Measurements from ENCODE around the gene GLCCI1. TPM values are rescaled to one million over a fixed set of nuclear protein-coding genes. Genes with fewer than 3 reads are reported as not detected.

The GLCCI1 gene
- polyA plus RNA-seq, 1 donor from 2014 or later, result 37.2 TPM

DNA sequence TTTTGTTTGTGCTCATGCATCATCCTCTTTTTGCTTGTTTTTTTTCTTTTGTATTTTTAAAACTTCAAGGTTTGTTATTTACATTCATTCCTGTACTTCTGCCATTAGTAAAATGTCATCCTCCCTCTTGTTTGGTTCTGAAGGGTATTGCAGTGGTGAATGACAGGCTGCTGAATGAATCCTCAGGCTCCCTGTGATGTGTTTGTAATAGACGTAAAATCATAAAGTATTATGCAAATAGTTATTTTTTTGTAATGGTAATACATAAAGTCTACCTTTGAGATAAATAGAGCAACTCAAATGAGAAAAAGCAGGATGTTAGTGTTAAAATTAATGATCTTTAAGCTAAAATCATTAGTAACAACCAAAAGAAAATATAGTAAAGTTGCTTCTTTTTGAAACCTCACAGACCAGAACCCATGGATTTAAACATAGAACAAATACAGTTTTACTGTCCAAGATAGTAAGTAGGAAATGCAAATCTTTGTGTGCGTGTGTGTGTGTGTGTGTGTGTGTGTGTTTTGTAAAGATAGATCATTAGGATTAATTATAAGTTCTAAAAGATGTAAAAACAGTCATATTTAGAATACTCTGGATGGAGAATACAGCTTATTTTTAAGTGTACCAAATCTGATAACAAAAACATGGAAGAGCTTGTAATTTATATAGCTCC lies 4.5 kb downstream of the GLCCI1 start:
- no peaks in the 10 kb centered on the region for H3K27me3 ChIP-seq (ENCODE audit: insufficient read depth, low read depth, low read length)
- no peaks in the 10 kb centered on the region for H3K9me3 ChIP-seq (ENCODE audit: low read length)
- H3K36me3 ChIP-seq (ENCODE audit: insufficient read depth, low read length), result no peaks in the 10 kb centered on the region
- no peak overlapping the region for H3K27ac ChIP-seq (ENCODE audit: low read length)
- no peaks in the 10 kb centered on the region for H3K9me2 ChIP-seq (ENCODE audit: insufficient read depth, low read length)
- TF ChIP-seq MXI1 (conservative IDR thresholded peaks at IDR 0.05; ENCODE audit: poor library complexity, severe bottlenecking) (no peak), POLR2AphosphoS5 (IDR thresholded peaks at IDR 0.05) (peak; percentile 17)
- H3K9ac ChIP-seq (ENCODE audit: low read length), result peak overlapping the region; percentile 39
- no peaks in the 10 kb centered on the region for H3F3A ChIP-seq (ENCODE audit: insufficient read depth, low read length, poor library complexity, severe bottlenecking)
- H3K4me3 ChIP-seq (ENCODE audit: low read length), result peak overlapping the region; percentile 79
- H3K4me2 ChIP-seq (ENCODE audit: low read length), result peak overlapping the region; percentile 96
- peaks cover 78% of the 10 kb centered on the region for H3K79me2 ChIP-seq (replicated peaks; ENCODE audit: insufficient read depth, low read length)
- H4K20me1 ChIP-seq (ENCODE audit: insufficient read depth), result no peaks in the 10 kb centered on the region
- H2AFZ ChIP-seq (ENCODE audit: low read depth, low read length), result no peak overlapping the region

GRCh38 chr7:7976677-7977076 lies 8.1 kb downstream of the GLCCI1 start:
- no peaks in the 10 kb centered on the region for H3K9me2 ChIP-seq (ENCODE audit: insufficient read depth, low read length)
- no peak overlapping the region for H2AFZ ChIP-seq (ENCODE audit: low read depth, low read length)
- no peak overlapping the region for H3K27ac ChIP-seq (ENCODE audit: low read length)
- H3K9me3 ChIP-seq (ENCODE audit: low read length), result no peaks in the 10 kb centered on the region
- no peak overlapping the region for H3K4me3 ChIP-seq (ENCODE audit: low read length)
- no peaks in the 10 kb centered on the region for H3F3A ChIP-seq (ENCODE audit: insufficient read depth, low read length, poor library complexity, severe bottlenecking)
- H3K36me3 ChIP-seq (ENCODE audit: insufficient read depth, low read length), result no peaks in the 10 kb centered on the region
- TF ChIP-seq TAF1 (IDR thresholded peaks at IDR 0.05; ENCODE audit: low read depth), result no peak
- no peak for TF ChIP-seq EZH2 (IDR thresholded peaks at IDR 0.05; ENCODE audit: borderline replicate concordance, insufficient read depth, low read length, poor library complexity, severe bottlenecking)
- TF ChIP-seq MXI1 (conservative IDR thresholded peaks at IDR 0.05; ENCODE audit: poor library complexity, severe bottlenecking), result no peak
- TF ChIP-seq POLR2AphosphoS5 (IDR thresholded peaks at IDR 0.05), result no peak
- TF ChIP-seq SMC3 (conservative IDR thresholded peaks at IDR 0.05; ENCODE audit: poor library complexity), result no peak
- no peak for TF ChIP-seq CTCF (IDR thresholded peaks at IDR 0.05; ENCODE audit: poor library complexity, severe bottlenecking)
- no peak for TF ChIP-seq EP300 (conservative IDR thresholded peaks at IDR 0.05; ENCODE audit: poor library complexity, severe bottlenecking)
- TF ChIP-seq RAD21 (conservative IDR thresholded peaks at IDR 0.05), result no peak
- TF ChIP-seq, protein P1, sequence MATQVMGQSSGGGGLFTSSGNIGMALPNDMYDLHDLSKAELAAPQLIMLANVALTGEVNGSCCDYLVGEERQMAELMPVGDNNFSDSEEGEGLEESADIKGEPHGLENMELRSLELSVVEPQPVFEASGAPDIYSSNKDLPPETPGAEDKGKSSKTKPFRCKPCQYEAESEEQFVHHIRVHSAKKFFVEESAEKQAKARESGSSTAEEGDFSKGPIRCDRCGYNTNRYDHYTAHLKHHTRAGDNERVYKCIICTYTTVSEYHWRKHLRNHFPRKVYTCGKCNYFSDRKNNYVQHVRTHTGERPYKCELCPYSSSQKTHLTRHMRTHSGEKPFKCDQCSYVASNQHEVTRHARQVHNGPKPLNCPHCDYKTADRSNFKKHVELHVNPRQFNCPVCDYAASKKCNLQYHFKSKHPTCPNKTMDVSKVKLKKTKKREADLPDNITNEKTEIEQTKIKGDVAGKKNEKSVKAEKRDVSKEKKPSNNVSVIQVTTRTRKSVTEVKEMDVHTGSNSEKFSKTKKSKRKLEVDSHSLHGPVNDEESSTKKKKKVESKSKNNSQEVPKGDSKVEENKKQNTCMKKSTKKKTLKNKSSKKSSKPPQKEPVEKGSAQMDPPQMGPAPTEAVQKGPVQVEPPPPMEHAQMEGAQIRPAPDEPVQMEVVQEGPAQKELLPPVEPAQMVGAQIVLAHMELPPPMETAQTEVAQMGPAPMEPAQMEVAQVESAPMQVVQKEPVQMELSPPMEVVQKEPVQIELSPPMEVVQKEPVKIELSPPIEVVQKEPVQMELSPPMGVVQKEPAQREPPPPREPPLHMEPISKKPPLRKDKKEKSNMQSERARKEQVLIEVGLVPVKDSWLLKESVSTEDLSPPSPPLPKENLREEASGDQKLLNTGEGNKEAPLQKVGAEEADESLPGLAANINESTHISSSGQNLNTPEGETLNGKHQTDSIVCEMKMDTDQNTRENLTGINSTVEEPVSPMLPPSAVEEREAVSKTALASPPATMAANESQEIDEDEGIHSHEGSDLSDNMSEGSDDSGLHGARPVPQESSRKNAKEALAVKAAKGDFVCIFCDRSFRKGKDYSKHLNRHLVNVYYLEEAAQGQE (IDR thresholded peaks at IDR 0.05; ENCODE audit: borderline replicate concordance), result no peak
- no peaks in the 10 kb centered on the region for H3K27me3 ChIP-seq (ENCODE audit: insufficient read depth, low read depth, low read length)
- H3K4me2 ChIP-seq (ENCODE audit: low read length), result no peak overlapping the region
- H3K9ac ChIP-seq (ENCODE audit: low read length), result no peak overlapping the region
- peaks cover 3% of the 10 kb centered on the region for H4K20me1 ChIP-seq (ENCODE audit: insufficient read depth)
- H3K79me2 ChIP-seq (replicated peaks; ENCODE audit: insufficient read depth, low read length), result peaks cover 98% of the 10 kb centered on the region
